ENCODE measurements around the gene EEF2. TPM values are rescaled to one million over a fixed set of nuclear protein-coding genes. Genes with fewer than 3 reads are reported as not detected.

The EEF2 gene
- total and polyA plus RNA-seq, 2 of the 4 experiments (the other 2 are of a cell fraction) = 1,505 to 2,161 TPM

DNA sequence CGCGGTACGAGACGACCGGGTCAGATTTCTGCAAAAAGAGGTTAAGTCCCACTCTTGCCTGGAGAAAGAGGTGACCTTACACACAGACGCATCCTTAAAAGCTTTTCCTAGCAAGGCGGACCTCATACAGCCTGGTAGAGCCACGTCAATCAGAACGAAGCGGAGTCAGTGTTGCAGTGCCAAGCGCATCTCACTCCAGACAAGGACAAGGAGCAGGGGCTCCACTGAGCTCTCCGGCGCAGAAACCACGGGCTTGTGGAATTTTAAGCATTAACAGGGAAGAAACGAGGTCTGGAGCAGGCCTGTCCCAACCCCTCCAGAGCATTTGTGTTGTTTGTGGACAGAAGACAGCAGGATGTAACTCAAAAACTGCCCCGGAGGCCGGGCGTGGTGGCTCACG, 7.1 kb downstream of the EEF2 start:
- intact Hi-C loops (cut with micrococcal nuclease) = no loop called here
- no peak overlapping the region for H2AK5ac ChIP-seq (ENCODE audit: low read depth, low read length)
- H2AK9ac ChIP-seq (replicated peaks; ENCODE audit: low read depth, low read length, poor library complexity) = no peak overlapping the region
- CTCF ChIA-PET = interaction anchor here (1.6 kb wide), 1 partner anchor 9 kb away, joined by 3 read pairs; no protein-coding TSS in a partner anchor
- H2BK120ac ChIP-seq (ENCODE audit: low read depth, low read length) = no peak overlapping the region
- H3K27me3 ChIP-seq (ENCODE audit: control insufficient read depth, insufficient read depth, low read length) = no peaks in the 10 kb centered on the region
- peaks cover 15% of the 10 kb centered on the region; the same call in 1 of the 2 replicates for H3K9me1 ChIP-seq (ENCODE audit: insufficient read depth, low read length)
- no peak overlapping the region for H3K27ac ChIP-seq (ENCODE audit: insufficient read depth, low read length)
- no peak overlapping the region for H2AFZ ChIP-seq (replicated peaks; ENCODE audit: low read length, poor library complexity)
- H4K91ac ChIP-seq (ENCODE audit: insufficient read depth, low read depth, low read length) = no peak overlapping the region
- no peaks in the 10 kb centered on the region for H3K9me3 ChIP-seq (ENCODE audit: control insufficient read depth, insufficient read depth, low read length)
- no peak overlapping the region for H3K4me2 ChIP-seq (ENCODE audit: low read depth, low read length)
- no TSS peak for BruUV-seq (replicated peaks)
- no peak overlapping the region for H3K14ac ChIP-seq (replicated peaks; ENCODE audit: low read depth, low read length)
- DNase-seq (no peak), ATAC-seq (ENCODE audit: low read depth) (no peak)
- no peak overlapping the region for H3K56ac ChIP-seq (ENCODE audit: extremely low read depth, insufficient read depth, low read length)
- H3K23ac ChIP-seq (ENCODE audit: low read depth, low read length) = no peak overlapping the region
- H4K8ac ChIP-seq (ENCODE audit: low read depth in 2 of 2, low read length in 2 of 2) = no peak overlapping the region
- POLR2A ChIA-PET (ENCODE audit: unreplicated experiment) = no interaction called here
- H2BK5ac ChIP-seq (ENCODE audit: low read depth, low read length, poor library complexity, severe bottlenecking) = no peak overlapping the region
- H3K4ac ChIP-seq (ENCODE audit: low read depth, low read length) = no peak overlapping the region
- no peak overlapping the region for H3K4me3 ChIP-seq (ENCODE audit: insufficient read depth, low read depth, low read length)
- no peak overlapping the region for H2BK20ac ChIP-seq (ENCODE audit: low read depth, low read length)
- dilution Hi-C loops (cut with HindIII; ENCODE audit: low sequenced_read_pairs, unreplicated experiment) = no loop called here
- peaks cover 14 to 77% of the 10 kb centered on the region in 2 experiments for H3K79me1 ChIP-seq (ENCODE audit: low read depth in 1 of 2, low read length in 2 of 2)
- in situ Hi-C loops (cut with MboI; ENCODE audit: low sequenced_read_pairs) = no loop called here
- H2BK15ac ChIP-seq (ENCODE audit: low read depth, low read length) = no peak overlapping the region
- no peak overlapping the region for H3K18ac ChIP-seq (ENCODE audit: low read depth, low read length)
- no peak overlapping the region for H3K9ac ChIP-seq (ENCODE audit: low read depth, low read length)
- H3K4me1 ChIP-seq (ENCODE audit: control insufficient read depth, insufficient read depth, low read length) = no peaks in the 10 kb centered on the region
- H3K36me3 ChIP-seq (ENCODE audit: control insufficient read depth, insufficient read depth, low read length) = peaks cover 77% of the 10 kb centered on the region
- TF ChIP-seq SMC3 (IDR thresholded peaks at IDR 0.05; ENCODE audit: low read depth, low read length) (no peak), CHD1 (IDR thresholded peaks at IDR 0.05; ENCODE audit: low read depth, low read length) (no peak), USF2 (IDR thresholded peaks at IDR 0.05; ENCODE audit: low read depth, low read length) (no peak), MXI1 (IDR thresholded peaks at IDR 0.05; ENCODE audit: borderline replicate concordance, low read depth, low read length) (no peak), MAFK (IDR thresholded peaks at IDR 0.05; ENCODE audit: low read depth, low read length) (no peak), FOS (IDR thresholded peaks at IDR 0.05; ENCODE audit: low read depth, low read length) (no peak), MAZ (IDR thresholded peaks at IDR 0.05; ENCODE audit: borderline replicate concordance, low read depth, low read length) (no peak), NFE2L2 (IDR thresholded peaks at IDR 0.05; ENCODE audit: low read depth, low read length) (no peak), RAD21 (IDR thresholded peaks at IDR 0.05; ENCODE audit: low read length) (no peak), POLR2A (IDR thresholded peaks at IDR 0.05; ENCODE audit: low read depth, low read length) (no peak), BHLHE40 (IDR thresholded peaks at IDR 0.05; ENCODE audit: low read depth, low read length) (no peak), CEBPB (IDR thresholded peaks at IDR 0.05; ENCODE audit: low read depth, low read length) (no peak), RFX5 (IDR thresholded peaks at IDR 0.05; ENCODE audit: low read depth, low read length) (no peak), ELK1 (IDR thresholded peaks at IDR 0.05; ENCODE audit: borderline replicate concordance, low read depth, low read length) (no peak)
- TF ChIP-seq, protein P1, sequence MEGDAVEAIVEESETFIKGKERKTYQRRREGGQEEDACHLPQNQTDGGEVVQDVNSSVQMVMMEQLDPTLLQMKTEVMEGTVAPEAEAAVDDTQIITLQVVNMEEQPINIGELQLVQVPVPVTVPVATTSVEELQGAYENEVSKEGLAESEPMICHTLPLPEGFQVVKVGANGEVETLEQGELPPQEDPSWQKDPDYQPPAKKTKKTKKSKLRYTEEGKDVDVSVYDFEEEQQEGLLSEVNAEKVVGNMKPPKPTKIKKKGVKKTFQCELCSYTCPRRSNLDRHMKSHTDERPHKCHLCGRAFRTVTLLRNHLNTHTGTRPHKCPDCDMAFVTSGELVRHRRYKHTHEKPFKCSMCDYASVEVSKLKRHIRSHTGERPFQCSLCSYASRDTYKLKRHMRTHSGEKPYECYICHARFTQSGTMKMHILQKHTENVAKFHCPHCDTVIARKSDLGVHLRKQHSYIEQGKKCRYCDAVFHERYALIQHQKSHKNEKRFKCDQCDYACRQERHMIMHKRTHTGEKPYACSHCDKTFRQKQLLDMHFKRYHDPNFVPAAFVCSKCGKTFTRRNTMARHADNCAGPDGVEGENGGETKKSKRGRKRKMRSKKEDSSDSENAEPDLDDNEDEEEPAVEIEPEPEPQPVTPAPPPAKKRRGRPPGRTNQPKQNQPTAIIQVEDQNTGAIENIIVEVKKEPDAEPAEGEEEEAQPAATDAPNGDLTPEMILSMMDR (conservative IDR thresholded peaks at IDR 0.05; ENCODE audit: low read depth, low read length) = no peak
- H4K5ac ChIP-seq (ENCODE audit: low read depth, low read length) = no peak overlapping the region
- WGBS, 2 experiments (ENCODE audit: extremely low coverage in 2 of 2, insufficient read length in 1 of 2) = 96% methylated on average over 13 of the region's 19 CpGs; no CpG with 5 or more reads in 1 of the 2 experiments
- H4K20me1 ChIP-seq (ENCODE audit: insufficient read depth, low read length) = peaks cover 84% of the 10 kb centered on the region
